ENCODE results near the gene ARL1. TPM values are rescaled to one million over a fixed set of nuclear protein-coding genes. Genes with fewer than 3 reads are reported as not detected.

The ARL1 gene
- total and polyA plus RNA-seq, 2 of the 13 experiments (the other 11 are each of a cell fraction or from before 2014, with no cell fraction given), result 90.9 to 123 TPM

- no peaks in the 10 kb centered on the region for H3K27me3 ChIP-seq (ENCODE audit: control insufficient read depth in 1 of 2, insufficient read depth in 2 of 2, low read length in 2 of 2)
- no peak overlapping the region for H3K4me3 ChIP-seq (replicated peaks in 1 of 3; ENCODE audit: insufficient read depth in 1 of 3, low read depth in 2 of 3, low read length in 3 of 3)
- POLR2A ChIA-PET, result no interaction called here
- H3K36me3 ChIP-seq (replicated peaks in 1 of 2; ENCODE audit: control insufficient read depth in 1 of 2, insufficient read depth in 2 of 2, low read length in 2 of 2), result no peaks in the 10 kb centered on the region
- CTCF ChIA-PET (ENCODE audit: low intra/inter-chr PET ratio, low total read pairs), result no interaction called here
- FAIRE-seq (no peak), ATAC-seq (no peak), DNase-seq (ENCODE audit: low spot score) (no peak)
- no TSS peak for BruUV-seq (replicated peaks)
- in situ Hi-C loops (cut with HindIII; ENCODE audit: extremely low pct_ligation_motif_present, low pct_unique_long_range_greater_than_20kb), result no loop called here
- 47% methylated on average over 4 of the region's 4 CpGs for WGBS (ENCODE audit: low lambda C conversion rate)
- intact Hi-C loops (cut with micrococcal nuclease; ENCODE audit: unreplicated experiment), result no loop called here
- no peak overlapping the region for H3K9ac ChIP-seq (ENCODE audit: insufficient read depth, low read depth, low read length)
- no peak overlapping the region for H3K27ac ChIP-seq (ENCODE audit: extremely low read length, insufficient read depth, low read length)
- H3K4me1 ChIP-seq (ENCODE audit: insufficient read depth, low read length), result peaks cover 9% of the 10 kb centered on the region
- H4K20me1 ChIP-seq (ENCODE audit: insufficient read depth, low read length), result no peaks in the 10 kb centered on the region
- no peak overlapping the region for H2AFZ ChIP-seq (ENCODE audit: low read length)
- TF ChIP-seq MLLT10 (CRISPR knock-in tag; IDR thresholded peaks at IDR 0.05) (no peak), LCORL (IDR thresholded peaks at IDR 0.05) (no peak), LCORL (CRISPR knock-in tag; IDR thresholded peaks at IDR 0.05) (no peak), BATF2 (CRISPR knock-in tag; IDR thresholded peaks at IDR 0.05) (no peak), ZNF629 (CRISPR knock-in tag; conservative IDR thresholded peaks at IDR 0.05) (no peak), SNAPC4 (CRISPR knock-in tag; IDR thresholded peaks at IDR 0.05) (no peak), GABPA (IDR thresholded peaks at IDR 0.05; ENCODE audit: low read depth, low read length) (0 out of 2 replicates have a peak, but pooled peaks have one; percentile 17), GABPA (CRISPR knock-in tag; IDR thresholded peaks at IDR 0.05; ENCODE audit: low read depth) (peak; percentile 40; the same call in 1 of the 2 replicates)
- no peaks in the 10 kb centered on the region for H3K9me3 ChIP-seq (ENCODE audit: low read length)
- H3K79me2 ChIP-seq (ENCODE audit: insufficient read depth, low read length), result no peaks in the 10 kb centered on the region
- no peak overlapping the region for H3K4me2 ChIP-seq (ENCODE audit: low read depth, low read length)
Measured at GRCh38 chr12:101455685-101456084, 48.1 kb upstream of the ARL1 start.

All from HepG2 (cell line).